CD4-positive, alpha-beta T cell treated with Interleukin-12 subunit alpha and Interleukin-12 subunit beta, for 1 hour (primary cell): ENCODE measurements around the gene GRIN2C.

Source experiments
- DNase-seq: peaks from one replicate; pipeline ENCODE4 v3.0.0-alpha.2; 2020

Gene GRIN2C

GRCh38 chr17:74863420-74864296, 4.0 kb upstream of the GRIN2C start:
- DNase-seq = no peak

GRCh38 chr17:74862919-74863318, 3.2 kb upstream of the GRIN2C start:
- no peak for DNase-seq

GRCh38 chr17:74862108-74862901, 2.6 kb upstream of the GRIN2C start:
- peak; percentile 73 for DNase-seq

GRCh38 chr17:74861662-74862107, 2.0 kb upstream of the GRIN2C start:
- DNase-seq = no peak

GRCh38 chr17:74860872-74861661, 1.4 kb upstream of the GRIN2C start:
- no peak for DNase-seq

- DNase-seq = no peak
Measured at GRCh38 chr17:74860229-74860871, 665 bp upstream of the GRIN2C start.

GRCh38 chr17:74858672-74859458, 820 bp downstream of the GRIN2C start:
- no peak for DNase-seq

GRCh38 chr17:74857191-74857590, 2.5 kb downstream of the GRIN2C start:
- no peak for DNase-seq

GRCh38 chr17:74856112-74856511, 3.6 kb downstream of the GRIN2C start:
- DNase-seq = no peak

- no peak for DNase-seq
Measured at GRCh38 chr17:74855323-74855722, 4.4 kb downstream of the GRIN2C start.

GRCh38 chr17:74854792-74855191, 4.9 kb downstream of the GRIN2C start:
- no peak for DNase-seq

GRCh38 chr17:74853669-74854068, 6.0 kb downstream of the GRIN2C start:
- DNase-seq = no peak

- DNase-seq = no peak
Measured at GRCh38 chr17:74853048-74853397, 6.7 kb downstream of the GRIN2C start.

GRCh38 chr17:74852237-74853047, 7.2 kb downstream of the GRIN2C start:
- peak; percentile 69 for DNase-seq

GRCh38 chr17:74851612-74852236, 8.0 kb downstream of the GRIN2C start:
- no peak for DNase-seq

- DNase-seq = no peak
Measured at GRCh38 chr17:74850914-74851313, 8.8 kb downstream of the GRIN2C start.

- no peak for DNase-seq
Measured at GRCh38 chr17:74850310-74850709, 9.4 kb downstream of the GRIN2C start.

GRCh38 chr17:74848656-74849399, 10.9 kb downstream of the GRIN2C start:
- no peak for DNase-seq

GRCh38 chr17:74846621-74847020, 13.1 kb downstream of the GRIN2C start:
- no peak for DNase-seq

- no peak for DNase-seq
Measured at GRCh38 chr17:74843352-74843627, 16.4 kb downstream of the GRIN2C start.
